Activated CD4-positive, CD25-positive, alpha-beta regulatory T cell treated with anti-CD3 and anti-CD28 coated beads, Interleukin-2, amount 50 U/mL, for 24 hours (primary cell): Measurements from ENCODE around the gene ITGA7.

Experiments
- ATAC-seq, 2 donors: fragments of 150-1000 bp; cut with Tn5 transposase; one replicate each; pipeline ENCODE4 v1.10.0; 2021; ENCODE audit warnings: mild to moderate bottlenecking in 1 of 2, moderate library complexity in 1 of 2

The ITGA7 gene, protein sequence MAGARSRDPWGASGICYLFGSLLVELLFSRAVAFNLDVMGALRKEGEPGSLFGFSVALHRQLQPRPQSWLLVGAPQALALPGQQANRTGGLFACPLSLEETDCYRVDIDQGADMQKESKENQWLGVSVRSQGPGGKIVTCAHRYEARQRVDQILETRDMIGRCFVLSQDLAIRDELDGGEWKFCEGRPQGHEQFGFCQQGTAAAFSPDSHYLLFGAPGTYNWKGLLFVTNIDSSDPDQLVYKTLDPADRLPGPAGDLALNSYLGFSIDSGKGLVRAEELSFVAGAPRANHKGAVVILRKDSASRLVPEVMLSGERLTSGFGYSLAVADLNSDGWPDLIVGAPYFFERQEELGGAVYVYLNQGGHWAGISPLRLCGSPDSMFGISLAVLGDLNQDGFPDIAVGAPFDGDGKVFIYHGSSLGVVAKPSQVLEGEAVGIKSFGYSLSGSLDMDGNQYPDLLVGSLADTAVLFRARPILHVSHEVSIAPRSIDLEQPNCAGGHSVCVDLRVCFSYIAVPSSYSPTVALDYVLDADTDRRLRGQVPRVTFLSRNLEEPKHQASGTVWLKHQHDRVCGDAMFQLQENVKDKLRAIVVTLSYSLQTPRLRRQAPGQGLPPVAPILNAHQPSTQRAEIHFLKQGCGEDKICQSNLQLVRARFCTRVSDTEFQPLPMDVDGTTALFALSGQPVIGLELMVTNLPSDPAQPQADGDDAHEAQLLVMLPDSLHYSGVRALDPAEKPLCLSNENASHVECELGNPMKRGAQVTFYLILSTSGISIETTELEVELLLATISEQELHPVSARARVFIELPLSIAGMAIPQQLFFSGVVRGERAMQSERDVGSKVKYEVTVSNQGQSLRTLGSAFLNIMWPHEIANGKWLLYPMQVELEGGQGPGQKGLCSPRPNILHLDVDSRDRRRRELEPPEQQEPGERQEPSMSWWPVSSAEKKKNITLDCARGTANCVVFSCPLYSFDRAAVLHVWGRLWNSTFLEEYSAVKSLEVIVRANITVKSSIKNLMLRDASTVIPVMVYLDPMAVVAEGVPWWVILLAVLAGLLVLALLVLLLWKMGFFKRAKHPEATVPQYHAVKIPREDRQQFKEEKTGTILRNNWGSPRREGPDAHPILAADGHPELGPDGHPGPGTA

DNA sequence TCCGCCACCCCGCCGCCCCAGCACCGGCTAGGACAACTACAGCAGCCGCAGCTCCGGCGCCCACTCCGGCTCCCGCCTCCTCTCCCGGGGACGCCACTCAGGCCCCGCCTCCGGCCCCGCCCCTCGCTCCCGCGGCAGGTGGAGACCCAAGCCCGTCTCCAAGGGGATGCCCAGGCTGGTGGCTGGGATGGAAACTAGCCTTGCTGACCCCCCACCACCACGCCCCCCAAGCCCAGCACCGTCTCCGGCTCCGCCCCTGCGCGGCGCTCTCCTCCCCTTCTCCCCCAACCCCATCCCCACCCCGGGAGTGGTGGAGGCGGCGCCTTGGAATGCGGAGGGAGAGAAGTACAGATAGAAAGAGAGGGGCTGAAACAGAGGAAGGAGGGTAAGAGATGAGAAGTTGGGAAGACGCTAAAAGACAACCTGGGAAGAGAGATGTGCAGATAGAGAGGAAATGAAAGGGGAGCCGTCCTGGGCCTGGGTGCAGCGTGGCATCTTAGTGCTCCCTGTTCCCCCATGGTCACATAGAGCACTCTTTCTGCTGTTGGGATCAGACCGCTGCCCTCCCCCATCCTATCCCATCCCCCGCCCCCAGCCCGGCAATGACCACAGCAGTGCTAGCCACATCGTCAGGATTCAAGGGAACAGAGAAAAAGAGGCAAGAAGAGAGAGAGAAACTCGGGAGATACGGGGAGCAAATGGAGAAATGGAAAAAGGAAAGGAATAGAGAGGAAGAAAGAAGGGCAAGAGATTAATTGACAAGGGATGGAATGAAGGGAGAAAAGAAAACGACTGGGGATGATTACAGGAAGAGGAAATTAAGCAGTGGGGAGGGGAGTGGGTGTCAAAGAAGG, at the start of gene ITGA7:
Gene ITGA7, minus strand, starts transcription at position 64 of the 854 bp plus-strand sequence. CDS start 222 bp downstream, outside the sequence.
- ATAC-seq, result peak; percentile 71 to 78

DNA sequence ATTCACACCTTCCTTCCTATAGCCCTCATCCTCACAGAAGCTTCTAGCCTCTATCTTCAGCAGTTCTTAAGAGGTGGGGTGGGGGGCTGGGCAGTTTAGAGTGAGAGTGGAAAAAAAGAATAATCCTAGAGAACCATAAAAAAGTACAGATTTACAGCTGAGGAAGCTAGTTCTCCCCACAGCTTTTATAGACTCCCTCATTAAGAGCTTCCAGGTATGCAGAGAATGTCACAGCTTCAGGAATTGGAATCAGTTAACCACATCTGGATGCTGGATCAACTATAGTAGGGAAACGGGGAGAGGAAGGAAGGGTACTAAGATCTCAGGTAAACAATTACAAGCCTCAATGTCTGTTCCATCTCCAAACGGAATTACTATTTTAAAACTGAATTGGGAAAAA, 47.5 kb upstream of the ITGA7 start:
- no peak for ATAC-seq

DNA sequence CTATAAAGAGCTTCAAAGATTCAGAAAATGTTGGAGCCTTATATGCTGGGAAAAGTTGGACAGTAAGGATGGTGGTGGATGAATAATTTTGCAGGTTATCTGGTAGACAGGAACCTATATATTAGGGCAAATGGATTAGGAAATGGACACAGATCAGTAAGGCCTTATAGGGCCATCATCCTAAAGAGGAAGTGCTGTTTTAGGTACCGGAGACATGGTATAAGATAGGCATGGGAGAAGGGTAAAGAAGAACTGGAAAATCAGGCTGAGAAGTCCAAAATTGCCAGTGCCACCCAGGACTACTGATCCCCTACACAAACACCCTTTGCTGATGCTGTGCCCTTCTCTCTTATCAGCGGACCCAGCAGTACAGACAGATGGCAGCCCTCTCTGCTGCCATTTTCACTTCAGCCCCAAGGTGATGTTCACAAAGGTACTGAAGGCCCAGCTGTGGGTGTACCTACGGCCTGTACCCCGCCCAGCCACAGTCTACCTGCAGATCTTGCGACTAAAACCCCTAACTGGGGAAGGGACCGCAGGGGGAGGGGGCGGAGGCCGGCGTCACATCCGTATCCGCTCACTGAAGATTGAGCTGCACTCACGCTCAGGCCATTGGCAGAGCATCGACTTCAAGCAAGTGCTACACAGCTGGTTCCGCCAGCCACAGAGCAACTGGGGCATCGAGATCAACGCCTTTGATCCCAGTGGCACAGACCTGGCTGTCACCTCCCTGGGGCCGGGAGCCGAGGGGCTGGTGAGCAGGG, 40.7 kb upstream of the ITGA7 start:
- no peak for ATAC-seq

DNA sequence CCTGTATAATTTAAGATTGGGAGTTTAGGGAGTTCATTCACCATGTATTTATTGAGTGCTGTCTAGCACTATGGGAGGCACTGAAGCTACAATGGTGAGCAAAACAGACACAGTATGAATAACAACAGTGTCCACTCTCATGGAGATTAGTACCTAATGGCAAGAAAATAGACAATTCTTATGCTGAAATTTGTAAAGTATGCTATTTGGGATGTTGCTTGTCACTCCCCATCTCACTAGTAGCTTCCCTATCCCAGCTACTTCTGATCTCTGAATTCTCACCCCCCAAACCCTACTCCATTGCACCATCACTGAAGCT, 39.2 kb upstream of the ITGA7 start:
- no peak for ATAC-seq

DNA sequence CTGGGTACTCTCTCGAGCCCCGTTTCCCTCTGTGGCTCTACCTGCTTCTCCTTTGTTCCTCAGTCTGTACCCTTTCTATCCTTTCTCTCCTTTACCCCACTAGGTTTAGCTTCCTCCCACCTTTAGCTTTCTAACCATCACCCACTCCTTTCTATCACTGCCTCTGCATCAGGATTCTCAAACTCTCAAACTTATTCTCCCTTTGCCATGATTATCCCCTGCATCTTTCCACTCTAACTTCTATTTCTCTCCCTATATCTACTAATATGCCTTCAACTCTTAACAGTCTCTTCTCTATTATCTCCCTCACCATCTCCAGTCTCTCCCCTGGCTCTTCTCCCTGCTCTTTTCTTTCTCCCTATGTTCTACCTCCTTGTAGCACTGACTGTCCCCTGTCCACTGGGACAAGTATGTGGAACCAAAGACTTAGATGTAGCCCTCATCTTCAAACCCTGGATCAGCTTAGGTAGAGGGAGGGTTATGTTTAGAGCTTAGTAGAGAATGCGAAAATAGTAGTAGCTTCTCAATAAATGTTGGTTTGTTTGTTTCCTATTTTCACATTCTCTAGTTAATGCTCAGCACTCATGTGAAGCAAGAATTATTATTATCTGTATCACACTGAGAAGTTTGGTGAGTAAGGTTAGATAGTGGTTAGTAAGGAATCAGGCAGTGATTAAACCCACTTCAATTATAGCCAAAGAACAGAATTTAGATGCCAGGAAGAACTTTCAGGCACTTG, 38.6 kb upstream of the ITGA7 start:
- no peak for ATAC-seq

DNA sequence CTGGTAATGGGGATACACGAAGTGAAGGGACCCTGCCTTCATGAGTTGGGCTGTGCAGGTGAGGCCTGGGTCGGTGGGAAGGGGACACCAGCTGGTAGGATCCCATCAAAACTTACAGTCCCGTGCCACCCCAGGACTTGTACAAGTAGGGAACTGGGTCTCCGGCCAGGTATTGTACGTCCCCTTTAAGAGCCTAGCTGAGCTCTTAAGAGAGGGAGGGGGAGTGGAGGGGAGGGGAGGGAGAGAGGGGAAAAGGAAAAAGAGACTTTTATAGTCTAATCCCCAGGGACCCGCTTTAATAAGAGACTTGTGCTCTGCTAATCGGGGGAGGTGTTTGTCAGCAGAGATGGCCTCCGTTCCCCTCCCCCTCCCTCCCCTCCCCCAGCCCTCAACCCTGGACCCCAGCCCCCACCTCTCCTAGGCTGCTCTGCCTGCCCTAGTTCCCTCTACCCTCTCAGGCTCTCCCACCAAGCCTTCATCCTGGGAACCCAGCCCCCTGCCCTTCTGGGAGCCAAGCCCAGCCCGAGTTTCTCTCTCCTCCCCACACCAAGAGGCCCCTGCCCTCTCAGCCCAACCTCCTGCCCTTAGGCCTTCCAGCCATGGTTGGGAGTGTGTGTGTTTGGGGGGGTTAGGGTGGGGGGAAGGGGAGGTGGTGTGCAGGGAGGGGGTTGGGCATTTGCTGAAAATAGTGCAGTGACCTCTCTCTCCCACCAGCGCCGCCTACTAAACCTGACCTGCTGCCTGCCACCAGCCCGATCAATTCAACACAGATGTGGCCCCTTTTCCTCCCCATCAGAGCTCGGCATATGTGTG, 37.9 kb upstream of the ITGA7 start:
- ATAC-seq, result no peak

DNA sequence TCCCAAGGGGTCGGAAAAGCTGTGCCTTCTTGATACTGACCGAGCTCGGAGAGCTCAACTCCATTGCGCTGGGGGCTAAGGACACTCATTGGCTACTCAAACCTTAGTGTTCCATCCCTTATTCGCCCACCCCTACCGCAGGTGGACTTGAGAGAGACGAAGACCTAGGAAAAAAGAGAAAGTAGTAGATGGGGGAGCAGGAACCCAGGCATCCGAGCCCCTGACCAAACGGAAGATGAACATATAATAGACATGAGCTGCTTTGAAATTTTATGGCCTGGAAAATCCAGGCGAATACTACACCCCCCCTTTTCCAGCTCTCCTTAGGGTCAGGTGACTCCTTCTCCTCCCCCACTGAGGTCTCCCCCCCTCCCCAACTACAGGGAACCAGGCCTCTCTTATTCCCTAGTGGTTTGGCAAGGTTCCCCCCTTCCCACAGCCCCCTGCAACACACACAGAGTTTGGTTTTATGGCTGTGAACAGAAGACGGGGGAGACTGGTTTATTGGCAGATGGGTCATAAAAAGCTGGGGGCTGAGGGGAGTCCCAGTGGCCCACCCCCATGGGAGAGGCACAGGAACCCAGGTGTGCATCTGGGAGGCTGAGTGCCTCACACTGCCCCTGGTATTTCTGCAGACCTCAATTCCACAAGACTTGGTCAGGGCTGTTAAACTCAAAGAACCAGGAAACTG, 36.8 kb upstream of the ITGA7 start:
- ATAC-seq, result no peak

DNA sequence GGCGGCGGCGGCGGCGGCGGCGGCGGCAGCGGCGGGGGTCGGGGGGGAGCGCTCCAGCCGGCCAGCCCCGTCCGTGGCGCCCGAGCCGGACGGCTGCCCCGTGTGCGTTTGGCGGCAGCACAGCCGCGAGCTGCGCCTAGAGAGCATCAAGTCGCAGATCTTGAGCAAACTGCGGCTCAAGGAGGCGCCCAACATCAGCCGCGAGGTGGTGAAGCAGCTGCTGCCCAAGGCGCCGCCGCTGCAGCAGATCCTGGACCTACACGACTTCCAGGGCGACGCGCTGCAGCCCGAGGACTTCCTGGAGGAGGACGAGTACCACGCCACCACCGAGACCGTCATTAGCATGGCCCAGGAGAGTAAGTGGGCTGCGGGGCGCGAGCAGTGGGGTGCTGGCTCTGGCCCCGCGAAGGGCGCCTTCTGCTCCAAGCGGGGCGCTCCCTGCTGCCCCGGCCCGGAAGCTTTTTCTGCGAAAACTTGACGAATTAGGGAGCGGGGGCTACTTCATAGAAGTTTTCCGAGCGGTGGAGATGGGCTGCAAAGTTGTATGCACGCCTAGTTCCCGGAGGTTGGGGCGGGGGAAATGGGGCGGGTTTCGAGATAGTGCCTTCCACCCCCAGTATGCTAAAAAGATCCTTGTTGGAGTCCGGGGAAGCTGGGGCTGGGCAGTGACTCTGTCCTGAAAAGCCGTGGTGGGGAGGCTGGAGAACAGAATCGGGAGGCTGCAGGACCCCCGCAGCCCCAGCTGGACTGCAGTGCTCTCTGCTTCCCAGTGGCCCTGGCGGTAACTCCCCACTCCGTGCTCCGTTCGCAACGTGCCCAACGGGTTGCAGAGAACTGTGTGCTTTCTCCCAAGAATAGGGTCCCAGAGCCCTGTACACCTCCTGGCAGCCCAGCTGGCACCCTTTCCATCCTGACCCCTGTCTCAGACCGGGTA, 36.0 kb upstream of the ITGA7 start:
- peak; percentile 40 to 49 for ATAC-seq

DNA sequence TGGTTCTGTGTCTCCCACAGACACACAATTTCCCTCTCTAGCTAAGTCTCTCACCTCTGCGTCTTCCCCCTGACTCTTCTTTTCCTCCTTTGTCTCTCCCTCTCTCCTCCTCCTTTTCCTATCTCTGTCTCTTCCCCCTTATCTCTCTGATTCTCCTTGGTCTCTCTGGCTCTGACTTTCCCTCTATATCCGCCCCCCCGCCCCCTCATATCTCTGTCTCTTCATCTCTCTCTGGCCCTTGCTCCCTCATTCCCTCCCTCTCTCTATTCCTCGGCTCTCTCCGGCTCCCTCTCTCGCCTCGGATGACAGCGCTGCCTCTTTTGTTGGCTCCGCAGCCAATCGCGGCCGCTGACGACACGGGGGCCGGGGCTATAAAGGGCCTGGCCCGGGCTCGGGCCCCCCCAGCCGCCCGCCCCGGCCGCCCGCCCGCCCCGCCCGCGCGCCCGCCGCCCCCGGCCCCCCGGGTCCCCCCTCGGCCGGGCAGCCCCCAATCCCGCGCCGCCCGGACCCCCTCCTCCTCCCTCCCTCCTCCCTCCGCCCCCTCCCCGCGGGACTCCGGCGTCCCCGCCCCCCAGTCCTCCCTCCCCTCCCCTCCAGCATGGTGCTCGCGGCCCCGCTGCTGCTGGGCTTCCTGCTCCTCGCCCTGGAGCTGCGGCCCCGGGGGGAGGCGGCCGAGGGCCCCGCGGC, 35.2 kb upstream of the ITGA7 start, which contains the start of gene GDF11:
Gene GDF11, plus strand, starts transcription at position 404 of the 687 bp plus-strand sequence. Its CDS starts 195 bp downstream, at position 599.
- peak; percentile 69 to 74 for ATAC-seq

DNA sequence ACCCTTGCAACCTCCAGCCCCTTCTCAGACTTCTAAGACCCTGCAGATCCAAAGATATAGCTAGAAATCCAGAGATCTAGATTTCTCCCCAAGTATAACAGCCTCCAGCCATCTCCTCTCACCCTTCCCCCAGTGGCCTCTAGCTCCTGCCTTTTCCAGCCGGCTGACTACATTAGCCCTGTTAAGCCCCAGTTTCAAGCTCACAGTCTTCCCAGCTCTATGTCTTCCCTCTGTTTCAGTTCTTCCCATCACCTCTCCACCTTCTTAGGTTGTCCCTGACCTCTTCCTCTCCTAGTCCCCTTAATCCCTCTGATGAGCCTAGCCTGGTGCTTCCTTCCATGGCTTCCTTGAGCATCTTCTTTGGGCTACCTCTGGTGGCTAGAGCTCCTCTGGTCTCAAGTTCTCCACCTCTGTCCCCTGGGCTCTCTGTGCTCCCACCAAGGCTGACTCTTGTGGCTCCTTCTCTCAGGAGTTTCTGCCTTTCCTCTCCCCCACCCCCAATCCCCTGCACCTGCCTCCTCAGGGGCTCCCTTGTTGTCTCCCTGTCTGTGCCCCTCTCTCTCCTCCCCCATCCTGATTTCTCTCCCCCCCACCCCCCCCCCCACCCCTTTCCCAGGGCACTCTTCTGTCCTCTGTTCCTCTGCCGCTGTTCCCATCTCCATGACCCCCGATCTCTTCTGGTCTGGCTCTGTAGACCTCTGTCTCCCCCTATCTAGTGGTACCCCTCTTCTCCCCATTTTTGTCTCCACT, 34.4 kb upstream of the ITGA7 start:
- no peak for ATAC-seq

DNA sequence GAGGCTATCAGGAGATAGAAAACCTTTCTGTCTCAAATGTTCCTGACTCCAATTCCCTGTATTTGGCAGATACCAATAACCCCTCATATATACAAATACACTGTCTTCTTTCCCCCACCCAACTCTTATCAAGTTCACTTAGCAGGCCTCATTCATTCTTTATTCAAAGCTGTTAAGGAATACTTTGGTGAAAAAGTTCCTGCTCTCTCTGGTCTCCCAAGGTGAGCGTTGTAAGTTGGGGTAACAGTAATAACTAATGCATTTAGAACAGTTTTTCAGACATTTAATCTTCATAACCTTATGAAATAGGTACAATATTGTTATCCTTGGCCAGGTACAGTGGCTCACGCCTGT, 31.3 kb upstream of the ITGA7 start:
- no peak for ATAC-seq

DNA sequence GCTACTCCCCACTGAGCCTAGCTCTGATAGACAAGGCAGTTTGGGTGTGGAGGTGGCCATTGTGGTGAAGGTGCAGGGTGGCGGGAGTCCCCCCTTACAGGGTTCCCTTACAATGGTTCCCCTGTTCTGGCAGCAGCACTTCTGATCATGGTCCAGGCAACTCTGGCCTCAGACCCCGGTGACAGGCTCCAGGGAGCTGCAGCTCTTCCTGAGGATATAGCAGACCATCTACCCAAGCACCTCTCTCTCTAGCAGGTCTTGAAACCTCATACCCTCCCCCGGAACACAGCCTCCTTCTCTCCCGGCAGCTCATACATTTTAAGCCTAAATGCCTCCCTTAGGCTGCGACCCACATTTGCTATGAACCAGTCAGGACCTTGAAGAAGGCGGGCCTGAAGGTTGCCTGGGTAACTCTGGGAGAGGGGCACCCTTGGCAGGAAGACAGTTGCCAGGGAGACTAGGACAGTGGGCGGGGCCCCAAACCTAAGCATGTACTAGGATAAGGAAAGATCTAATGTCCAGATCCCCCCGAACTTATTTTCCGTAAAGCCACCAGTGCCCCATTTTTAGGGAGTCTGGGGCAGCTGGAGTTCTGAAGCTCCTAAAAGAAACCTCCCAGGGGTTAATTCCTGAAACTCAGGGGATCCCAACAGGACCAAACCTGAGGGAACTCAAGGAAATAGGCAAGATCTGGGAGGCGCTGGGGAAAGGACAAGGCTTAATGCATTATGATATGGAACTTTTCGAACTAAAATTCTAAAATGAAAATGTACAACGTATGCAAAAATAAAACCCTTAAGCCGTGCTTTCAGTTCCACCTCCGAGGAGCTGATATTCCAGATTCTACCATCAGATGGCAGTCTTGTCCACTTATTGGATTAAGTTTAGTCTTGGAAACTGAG, 30.7 kb upstream of the ITGA7 start:
- peak; percentile 80 to 81 for ATAC-seq

DNA sequence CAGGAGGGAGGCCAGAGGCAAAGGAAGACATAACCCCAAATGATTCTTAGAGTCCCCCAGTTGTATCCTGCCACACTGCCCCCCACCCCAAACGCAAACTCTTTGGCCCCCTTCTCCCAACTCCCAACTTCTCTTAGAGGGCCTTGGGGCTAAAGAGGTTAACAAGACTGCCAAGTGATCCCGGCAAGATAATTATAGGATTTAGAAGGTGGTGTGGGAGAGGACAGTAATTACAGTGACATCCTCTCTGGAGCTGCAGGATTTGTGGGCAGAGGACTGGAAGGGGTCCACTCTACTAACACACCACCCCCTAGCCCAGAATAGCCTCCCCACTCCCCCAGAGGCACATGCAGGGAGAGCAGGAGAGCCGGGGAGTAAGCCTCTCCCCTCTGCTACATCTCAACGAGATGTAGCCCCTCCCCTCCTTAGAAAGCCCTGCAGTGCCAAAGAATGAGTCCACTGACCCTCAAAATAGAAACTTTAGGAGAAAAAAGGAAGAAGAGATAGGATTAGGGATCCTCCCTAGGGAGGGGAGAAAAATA, 29.9 kb upstream of the ITGA7 start:
- ATAC-seq, result peak in 1 of 2 donors; percentile 5

DNA sequence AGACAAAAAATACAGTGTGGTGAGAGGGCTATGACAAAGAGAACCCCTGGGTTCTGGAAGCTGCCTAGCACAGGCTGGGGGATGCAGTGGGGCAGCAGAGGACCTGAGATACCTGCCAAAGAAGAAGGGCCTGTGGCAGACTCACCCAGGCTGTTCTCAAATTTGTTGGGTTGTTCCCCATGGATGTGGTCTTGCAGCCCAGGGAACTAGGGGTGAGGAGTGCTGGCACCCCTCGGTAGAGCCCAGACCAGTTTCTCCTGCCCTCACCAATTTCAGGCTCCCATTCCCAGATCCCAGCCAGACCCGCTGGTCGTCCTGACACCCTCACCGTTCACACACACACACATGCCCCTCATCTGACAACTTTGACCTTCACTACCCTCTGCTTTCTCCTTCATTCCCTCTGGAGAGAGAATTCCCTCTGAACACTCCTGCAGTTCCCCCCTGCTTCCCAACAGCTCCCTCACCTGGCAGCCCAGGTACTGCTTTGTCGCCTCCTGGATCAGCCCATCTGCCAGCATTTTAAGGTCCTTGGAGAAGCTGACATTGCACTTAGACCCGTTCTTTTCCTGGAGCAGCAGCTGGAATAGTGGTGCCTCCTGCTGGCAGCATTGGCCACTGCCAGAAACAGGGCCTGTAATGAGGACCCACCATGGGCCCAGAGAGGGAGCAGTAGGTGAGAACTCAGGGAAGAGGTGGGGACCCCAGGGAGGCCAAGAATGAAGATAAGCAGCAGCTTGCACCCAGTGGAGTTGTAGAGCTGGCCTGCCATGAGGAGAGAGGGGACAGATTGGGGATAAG, 29.3 kb upstream of the ITGA7 start:
- peak; percentile 22 to 44 for ATAC-seq
